ENCODE measurements around the gene SLC1A4. TPM values are rescaled to one million over a fixed set of nuclear protein-coding genes. Genes with fewer than 3 reads are reported as not detected.

Gene SLC1A4
- polyA plus RNA-seq, 3 donors = 3.2 to 4.5 (median 4.4) TPM

DNA sequence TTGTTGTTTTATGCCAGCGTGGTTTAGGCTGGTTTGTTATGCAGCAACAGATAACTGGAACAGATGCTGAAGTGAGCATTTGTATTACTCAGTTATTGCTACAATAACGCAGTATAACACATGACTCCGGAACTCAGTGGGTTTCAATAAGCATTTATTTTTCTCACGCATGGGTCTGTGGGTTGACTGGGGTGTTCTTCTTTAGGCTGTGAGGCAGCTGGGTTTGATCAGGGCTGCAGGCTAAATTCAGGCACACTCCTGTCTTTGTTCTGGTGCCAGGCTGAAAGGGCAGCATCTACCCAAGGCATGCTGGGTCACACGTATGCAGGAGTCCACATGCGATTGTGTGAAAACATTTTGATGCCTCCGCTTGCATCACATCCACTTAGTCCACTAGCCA lies 3.8 kb upstream of the SLC1A4 start:
- no peak overlapping the region for H3K27ac Mint-ChIP-seq
- Histone ChIP-seq H3K79me2 (ENCODE audit: insufficient read depth, low read length) (peaks cover 19% of the 10 kb centered on the region), H2AFZ (ENCODE audit: insufficient read depth, low read depth, low read length, poor library complexity, severe bottlenecking) (no peak overlapping the region), H3K4me1 (ENCODE audit: control insufficient read depth in 1 of 2, insufficient read depth in 2 of 2, low read length in 2 of 2) (peaks cover 15 to 27% of the 10 kb centered on the region in 2 donors), H3K4me3 (replicated peaks in 1 of 3; ENCODE audit: low read depth in 2 of 3, low read length in 3 of 3) (no peak overlapping the region), H3K9me3 (replicated peaks in 1 of 2; ENCODE audit: control insufficient read depth in 1 of 2, insufficient read depth in 1 of 2, low read length in 2 of 2) (no peaks in the 10 kb centered on the region), H3K27ac (ENCODE audit: low read depth in 1 of 2, low read length in 2 of 2) (no peak overlapping the region), H3K9ac (ENCODE audit: insufficient read depth, low read length, poor library complexity, severe bottlenecking) (no peak overlapping the region), H3K4me2 (replicated peaks; ENCODE audit: extremely low read depth, low read length, poor library complexity, severe bottlenecking) (no peak overlapping the region), H3K27me3 (ENCODE audit: control insufficient read depth in 2 of 2, insufficient read depth in 2 of 2, low read length in 2 of 2) (no peaks in the 10 kb centered on the region), H3K36me3 (replicated peaks in 1 of 2; ENCODE audit: control insufficient read depth in 1 of 2, insufficient read depth in 2 of 2, low read length in 2 of 2) (no peaks in the 10 kb centered on the region), H4K20me1 (ENCODE audit: insufficient read depth, low read length) (no peaks in the 10 kb centered on the region)
- 100% methylated on average over 1 of the region's 7 CpGs for WGBS (ENCODE audit: insufficient coverage)
- peaks cover 0 to 1% (median 0%) of the 10 kb centered on the region in 3 donors for H3K27me3 Mint-ChIP-seq (ENCODE audit: low read depth in 3 of 3)
- DNase-seq = no peak
- intact Hi-C loops (cut with micrococcal nuclease) = loop anchor here (5.0 to 10.0 kb wide), 2 partner anchors 48 to 71 kb away; no protein-coding TSS in a partner anchor
- H3K9me3 Mint-ChIP-seq = peaks cover 0 to 2% (median 0%) of the 10 kb centered on the region in 7 donors
- no peak overlapping the region for H3K4me3 Mint-ChIP-seq
- TF ChIP-seq, protein P1, sequence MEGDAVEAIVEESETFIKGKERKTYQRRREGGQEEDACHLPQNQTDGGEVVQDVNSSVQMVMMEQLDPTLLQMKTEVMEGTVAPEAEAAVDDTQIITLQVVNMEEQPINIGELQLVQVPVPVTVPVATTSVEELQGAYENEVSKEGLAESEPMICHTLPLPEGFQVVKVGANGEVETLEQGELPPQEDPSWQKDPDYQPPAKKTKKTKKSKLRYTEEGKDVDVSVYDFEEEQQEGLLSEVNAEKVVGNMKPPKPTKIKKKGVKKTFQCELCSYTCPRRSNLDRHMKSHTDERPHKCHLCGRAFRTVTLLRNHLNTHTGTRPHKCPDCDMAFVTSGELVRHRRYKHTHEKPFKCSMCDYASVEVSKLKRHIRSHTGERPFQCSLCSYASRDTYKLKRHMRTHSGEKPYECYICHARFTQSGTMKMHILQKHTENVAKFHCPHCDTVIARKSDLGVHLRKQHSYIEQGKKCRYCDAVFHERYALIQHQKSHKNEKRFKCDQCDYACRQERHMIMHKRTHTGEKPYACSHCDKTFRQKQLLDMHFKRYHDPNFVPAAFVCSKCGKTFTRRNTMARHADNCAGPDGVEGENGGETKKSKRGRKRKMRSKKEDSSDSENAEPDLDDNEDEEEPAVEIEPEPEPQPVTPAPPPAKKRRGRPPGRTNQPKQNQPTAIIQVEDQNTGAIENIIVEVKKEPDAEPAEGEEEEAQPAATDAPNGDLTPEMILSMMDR (IDR thresholded peaks at IDR 0.05) = no peak
- no peaks in the 10 kb centered on the region for H3K36me3 Mint-ChIP-seq
- H3K4me1 Mint-ChIP-seq = peaks cover 29% of the 10 kb centered on the region

DNA sequence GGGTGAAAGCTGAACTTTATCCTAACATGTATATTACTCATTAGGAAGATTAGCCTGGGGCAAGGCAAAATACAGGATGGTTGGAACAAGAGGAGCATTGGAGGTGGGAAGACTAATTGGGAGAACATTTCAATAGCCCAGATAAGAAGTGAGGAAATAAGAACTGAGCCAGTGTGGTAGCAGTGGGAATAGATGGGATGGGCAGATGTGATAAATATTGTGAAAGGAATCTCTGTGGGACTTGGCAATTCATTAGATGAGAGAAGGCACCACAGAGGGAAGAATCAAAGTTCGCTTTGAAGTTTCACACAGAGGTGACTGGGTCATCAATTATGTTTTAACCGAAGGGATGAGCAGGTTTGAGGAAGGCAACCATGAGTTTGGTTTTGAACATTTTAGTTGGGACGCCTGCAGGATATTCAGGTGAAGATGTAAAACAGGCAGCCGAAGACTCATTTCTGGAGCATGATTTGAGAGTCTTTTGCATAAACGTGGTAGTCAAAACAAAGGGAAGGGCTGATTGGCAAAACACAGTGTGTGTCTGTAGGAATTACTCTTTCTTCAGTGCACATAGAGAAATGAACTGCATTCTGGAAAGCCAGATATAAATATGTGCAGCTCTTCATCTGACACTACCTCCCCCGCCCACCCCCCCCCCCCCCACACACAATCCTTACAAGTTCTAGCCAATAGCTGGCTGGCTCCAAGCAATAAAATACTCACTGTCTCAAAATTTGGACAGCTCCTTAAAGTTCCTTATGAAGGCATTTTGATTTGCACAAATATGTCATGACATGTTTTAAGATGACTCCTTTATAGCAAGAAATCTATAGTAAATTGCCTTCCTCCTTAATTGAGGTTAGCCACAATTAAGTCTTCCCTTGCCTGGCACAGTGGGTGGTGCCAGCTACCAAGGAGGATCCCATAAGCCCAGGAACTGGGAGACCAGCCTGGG lies 1.9 kb upstream of the SLC1A4 start:
- TF ChIP-seq, protein P1 (IDR thresholded peaks at IDR 0.05) = no peak
- Histone ChIP-seq H3K9ac (ENCODE audit: insufficient read depth, low read length, poor library complexity, severe bottlenecking) (no peak overlapping the region), H3K4me1 (ENCODE audit: control insufficient read depth in 1 of 2, insufficient read depth in 2 of 2, low read length in 2 of 2) (peaks cover 30 to 41% of the 10 kb centered on the region in 2 donors), H3K9me3 (replicated peaks in 1 of 2; ENCODE audit: control insufficient read depth in 1 of 2, insufficient read depth in 1 of 2, low read length in 2 of 2) (no peaks in the 10 kb centered on the region), H3K36me3 (replicated peaks in 1 of 2; ENCODE audit: control insufficient read depth in 1 of 2, insufficient read depth in 2 of 2, low read length in 2 of 2) (no peaks in the 10 kb centered on the region), H3K27me3 (ENCODE audit: control insufficient read depth in 2 of 2, insufficient read depth in 2 of 2, low read length in 2 of 2) (no peaks in the 10 kb centered on the region), H3K4me2 (replicated peaks; ENCODE audit: extremely low read depth, low read length, poor library complexity, severe bottlenecking) (peak overlapping the region; percentile 95), H3K79me2 (ENCODE audit: insufficient read depth, low read length) (peaks cover 36% of the 10 kb centered on the region), H3K4me3 (replicated peaks in 1 of 3; ENCODE audit: low read depth in 2 of 3, low read length in 3 of 3) (peak overlapping the region in 1 of 3 experiments; percentile 91), H4K20me1 (ENCODE audit: insufficient read depth, low read length) (no peaks in the 10 kb centered on the region), H3K27ac (ENCODE audit: low read depth in 1 of 2, low read length in 2 of 2) (no peak overlapping the region), H2AFZ (ENCODE audit: insufficient read depth, low read depth, low read length, poor library complexity, severe bottlenecking) (no peak overlapping the region)
- peaks cover 0 to 2% (median 0%) of the 10 kb centered on the region in 7 donors for H3K9me3 Mint-ChIP-seq
- no peak for DNase-seq
- H3K27me3 Mint-ChIP-seq (ENCODE audit: low read depth in 3 of 3) = peaks cover 0 to 1% (median 0%) of the 10 kb centered on the region in 3 donors
- H3K27ac Mint-ChIP-seq = peak overlapping the region in 5 of 7 donors; percentile 15 to 78 (median 69)
- peaks cover 48% of the 10 kb centered on the region for H3K4me1 Mint-ChIP-seq
- no peaks in the 10 kb centered on the region for H3K36me3 Mint-ChIP-seq
- H3K4me3 Mint-ChIP-seq = peak overlapping the region; percentile 56 to 92
- WGBS (ENCODE audit: insufficient coverage) = 85% methylated on average over 4 of the region's 6 CpGs
- intact Hi-C loops (cut with micrococcal nuclease) = loop anchor here (5.0 to 10.0 kb wide), 2 partner anchors 50 to 72 kb away; no protein-coding TSS in a partner anchor
